Islet precursor cell (in vitro differentiated cells): Measurements from ENCODE around the gene FOS.
"Not testable (repeated sequence)": the region's sequence is repeated elsewhere in the genome, so short reads cannot be mapped to it uniquely, and the experiment has no call there.

Experiments
- DNase-seq: peaks from one replicate; pipeline ENCODE4 v3.0.0-alpha.2; 2018

The FOS gene

DNA sequence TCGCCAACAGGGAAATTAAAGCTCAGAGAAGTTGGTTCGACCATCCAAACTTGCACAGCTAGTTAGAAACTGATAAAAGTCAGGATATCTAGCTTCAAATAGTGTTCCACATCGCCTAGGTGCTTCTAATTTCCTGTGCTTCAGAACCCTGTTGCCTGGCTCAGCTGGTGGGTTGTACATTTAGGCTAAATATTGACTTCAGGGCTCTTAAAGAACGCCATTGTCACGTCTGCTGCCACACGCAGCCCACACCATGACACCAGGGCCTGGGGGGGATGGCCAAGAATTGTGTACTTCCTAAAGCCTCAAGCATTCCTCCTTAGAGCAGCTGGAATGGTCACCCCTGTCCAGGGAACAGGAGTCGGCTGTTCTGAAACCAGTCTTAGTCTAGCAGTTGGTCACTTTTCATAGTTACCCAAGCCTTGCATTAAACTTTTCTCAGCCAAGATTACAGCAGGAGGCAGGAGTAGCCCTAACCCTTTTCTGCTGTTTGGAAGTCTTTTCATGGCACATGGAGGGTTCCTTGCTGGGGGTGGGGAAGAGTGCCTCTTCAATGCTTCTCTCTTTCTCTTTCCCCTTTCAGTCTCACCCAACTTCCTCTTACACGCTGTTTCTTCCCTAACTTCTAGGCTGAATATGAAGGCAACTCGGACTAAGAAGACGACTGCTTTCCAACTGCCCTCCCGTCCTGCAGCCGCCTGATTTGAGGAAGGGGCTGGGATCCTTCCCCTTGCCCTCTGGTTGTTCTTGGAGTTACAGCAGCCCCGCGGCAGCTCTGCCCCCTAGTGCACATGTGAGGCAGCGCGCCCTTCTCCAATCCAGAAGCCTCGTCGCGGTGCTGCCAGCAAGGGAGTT lies 17.1 kb downstream of the FOS start:
- DNase-seq: peak; percentile 92

DNA sequence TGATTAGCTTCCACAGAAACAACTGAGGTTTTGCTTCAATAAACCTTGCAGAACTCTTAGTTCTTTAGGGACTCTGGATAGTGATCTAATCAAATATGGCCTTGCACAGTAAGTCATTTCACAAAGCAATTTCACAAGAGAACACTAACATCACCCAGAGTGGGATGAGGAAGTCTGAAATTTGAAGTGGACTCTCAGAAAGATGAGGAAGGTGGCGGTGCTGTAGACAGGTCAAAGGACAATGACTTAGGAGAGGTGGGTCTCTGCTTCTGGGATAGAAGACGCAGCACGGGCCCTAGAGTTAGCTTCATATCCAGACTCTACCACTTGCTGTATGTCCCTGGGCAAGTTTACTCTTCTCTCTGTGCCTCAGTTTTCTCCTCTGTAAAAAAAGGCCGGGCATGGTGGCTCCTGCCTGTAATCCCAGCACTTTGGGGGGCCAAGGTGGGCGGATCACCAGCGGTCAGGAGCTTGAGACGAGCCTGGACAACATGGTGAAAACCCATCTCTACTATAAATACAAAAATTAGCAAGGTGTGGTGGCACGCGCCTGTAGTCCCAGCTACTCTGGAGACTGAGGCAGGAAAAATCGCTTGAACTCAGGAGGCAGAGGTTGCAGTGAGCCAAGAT lies 18.9 kb downstream of the FOS start:
- no peak for DNase-seq

DNA sequence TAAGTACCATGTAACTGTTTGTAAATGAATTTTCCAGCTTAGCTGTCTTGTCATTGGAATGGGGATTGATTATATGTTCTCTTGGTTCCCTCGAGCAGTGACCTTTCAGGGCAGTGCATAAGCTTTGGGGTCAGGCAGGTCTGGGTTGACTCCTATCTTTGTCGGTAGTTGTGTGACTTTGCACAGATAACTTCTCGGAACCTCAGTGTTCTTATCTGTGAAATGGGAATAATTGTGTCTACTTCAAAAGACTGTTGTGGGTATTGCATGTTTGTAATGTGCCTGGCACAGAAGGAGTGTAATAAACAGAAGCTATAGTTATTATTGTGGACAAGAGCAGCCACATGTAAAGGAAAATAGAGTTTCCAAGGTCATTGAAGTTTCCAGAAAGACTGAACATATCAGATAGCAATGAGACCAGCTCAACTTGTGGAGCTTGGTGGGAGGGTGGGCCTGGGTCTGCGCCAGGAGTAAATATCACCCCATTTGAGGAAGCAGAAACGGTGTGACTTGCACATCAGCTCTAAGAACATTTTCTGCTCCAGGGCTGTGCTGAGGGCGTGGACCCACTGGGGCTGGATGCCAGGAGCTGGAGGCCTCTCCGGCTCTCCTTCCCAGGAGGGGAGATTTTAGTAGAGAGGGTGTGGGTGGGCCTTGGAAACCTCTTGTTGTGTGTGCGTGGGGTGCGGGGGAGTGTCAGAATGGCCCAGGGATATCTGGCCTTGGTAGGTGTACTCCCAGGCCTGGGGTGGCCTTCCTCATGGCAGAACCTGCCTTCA lies 19.7 kb downstream of the FOS start:
- DNase-seq: no peak

DNA sequence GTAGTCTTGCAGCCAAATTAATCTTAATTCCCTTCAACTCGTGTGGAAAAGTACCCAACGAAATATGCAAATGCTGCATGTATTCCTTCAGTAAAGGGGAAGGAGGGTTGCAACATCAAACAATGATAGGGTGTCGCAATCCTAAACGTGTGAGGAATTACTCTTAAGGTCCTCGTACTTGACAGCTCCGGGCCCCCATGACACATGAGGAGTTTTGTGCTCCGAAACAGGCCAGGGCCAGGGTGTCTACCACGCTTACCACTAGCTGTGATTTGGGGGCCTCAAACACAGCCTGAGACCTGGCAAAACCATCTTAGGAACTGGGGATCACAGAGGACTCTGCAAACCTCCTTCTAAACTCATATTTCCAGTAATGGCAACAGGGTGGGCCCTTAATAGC lies 20.4 kb downstream of the FOS start:
- DNase-seq: no peak

DNA sequence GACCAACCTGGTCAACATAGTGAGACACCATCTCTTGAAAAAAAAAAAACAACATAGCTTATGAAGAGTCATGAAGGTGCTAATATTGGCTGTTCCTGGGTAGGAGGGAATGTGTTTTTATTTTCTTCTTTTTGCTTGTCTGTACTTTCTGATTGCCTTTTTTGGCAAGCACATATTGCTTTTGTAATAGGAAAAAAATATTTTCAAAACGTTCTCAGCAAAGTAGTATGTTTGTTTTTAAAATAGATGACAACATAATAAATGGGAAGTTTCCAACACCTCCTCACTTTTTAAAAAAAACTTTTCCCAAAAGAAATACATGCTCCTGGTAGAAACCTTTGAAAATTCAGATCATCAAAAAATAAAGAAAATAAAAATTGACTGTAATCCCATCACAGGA lies 20.9 kb downstream of the FOS start:
- no peak for DNase-seq

DNA sequence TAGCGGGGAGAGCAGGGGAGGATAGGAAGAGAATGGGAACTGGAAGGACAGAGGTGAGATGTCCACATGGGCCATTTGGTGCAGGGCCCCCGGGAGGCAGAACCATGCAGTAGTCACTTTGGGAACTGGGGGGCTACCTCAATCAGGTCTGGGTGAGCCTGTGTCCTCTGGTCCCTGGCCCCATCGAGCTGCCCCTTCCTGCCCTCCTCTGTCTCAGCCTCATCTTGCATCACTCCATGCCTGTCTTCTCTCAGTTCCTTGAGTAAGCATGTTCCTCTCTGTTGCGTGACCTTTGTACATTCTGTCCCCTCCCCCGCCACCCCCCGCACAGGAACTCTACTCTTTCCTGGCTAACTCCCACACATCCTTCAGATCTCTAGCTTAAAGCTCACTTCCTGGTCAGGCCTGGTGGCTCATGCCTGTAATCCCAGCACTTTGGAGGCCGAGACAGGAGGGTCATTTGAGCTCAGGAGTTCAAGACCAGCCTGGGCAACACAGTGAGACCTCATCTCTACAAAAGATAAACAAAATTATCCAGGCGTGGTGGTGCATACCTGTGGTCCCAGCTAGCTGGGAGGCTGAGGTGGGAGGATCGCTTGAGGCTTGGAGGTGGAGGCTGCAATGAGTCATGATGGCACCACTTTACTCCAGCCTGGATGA lies 23.2 kb downstream of the FOS start:
- DNase-seq: peak; percentile 66

DNA sequence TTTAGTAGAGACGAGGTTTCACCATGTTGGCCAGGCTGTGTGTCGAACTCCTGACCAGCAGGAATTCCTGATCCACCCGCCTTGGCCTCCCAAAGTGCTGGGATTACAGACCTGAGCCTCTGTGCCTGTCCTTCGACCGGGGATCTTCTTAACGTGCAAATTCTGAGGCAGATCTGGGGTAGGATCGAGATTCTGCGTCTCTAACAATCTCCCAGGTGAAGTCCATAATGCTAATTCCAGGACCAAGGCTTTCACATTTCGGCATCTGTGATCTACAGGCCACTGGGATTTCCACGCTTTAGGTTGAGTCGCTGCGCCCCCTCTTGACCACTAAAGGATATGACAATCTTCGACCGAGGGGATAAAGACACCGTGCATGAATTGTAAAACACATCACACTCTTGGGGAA lies 24.8 kb downstream of the FOS start:
- DNase-seq: peak; percentile 77

DNA sequence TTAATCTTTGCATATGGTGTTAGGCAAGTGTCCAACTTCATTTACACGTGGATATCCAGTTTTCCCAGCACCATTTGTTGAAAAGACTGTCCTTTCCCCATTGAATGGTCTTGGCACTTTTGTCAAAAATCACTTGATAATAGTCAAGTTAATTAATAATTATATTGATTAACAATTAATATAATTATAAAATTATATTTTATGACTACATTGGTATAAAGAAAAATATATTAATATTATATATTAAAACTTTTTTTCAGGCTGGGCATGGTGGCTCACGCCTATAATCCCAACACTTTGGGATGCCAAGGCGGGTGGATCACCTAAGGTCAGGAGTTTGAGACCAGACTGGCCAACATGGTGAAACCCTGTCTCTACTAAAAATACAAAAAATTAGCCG lies 27.8 kb downstream of the FOS start:
- DNase-seq: not testable (repeated sequence)

DNA sequence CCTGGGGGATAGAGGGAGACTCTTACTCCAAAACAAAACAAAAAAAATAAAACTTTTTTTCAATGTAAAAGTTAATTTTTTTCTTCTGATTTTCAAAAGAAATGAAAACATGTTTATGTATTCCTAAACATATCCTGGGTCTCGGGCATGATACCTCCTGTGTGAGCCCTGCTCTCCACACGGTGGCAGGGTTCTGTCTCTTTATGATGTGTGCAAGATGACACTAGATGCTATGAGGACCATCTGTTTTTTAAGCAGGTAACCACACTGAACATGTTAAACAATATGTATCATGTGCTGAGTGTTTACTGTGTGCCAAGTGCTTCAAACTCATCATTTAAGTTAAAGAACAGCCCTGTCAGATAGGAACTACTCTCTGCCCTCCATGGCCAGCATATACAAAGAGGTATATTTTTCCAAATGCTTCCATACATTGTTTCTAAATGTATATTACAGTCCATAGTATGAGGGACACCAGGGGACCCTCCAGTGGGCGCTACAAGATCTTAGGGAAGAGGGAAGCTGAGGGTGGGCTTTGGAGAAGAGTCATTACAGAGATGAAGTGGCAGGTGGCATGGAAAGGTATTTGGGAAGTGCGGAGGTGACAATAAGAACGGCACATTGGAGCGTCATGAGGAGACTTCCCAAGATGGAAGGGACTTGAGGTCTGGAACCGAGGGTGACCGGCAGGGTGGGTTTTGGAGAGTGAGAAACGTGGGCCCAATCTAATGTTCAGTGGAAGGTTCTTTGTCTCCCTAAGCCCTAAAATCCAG lies 28.5 kb downstream of the FOS start:
- DNase-seq: no peak

DNA sequence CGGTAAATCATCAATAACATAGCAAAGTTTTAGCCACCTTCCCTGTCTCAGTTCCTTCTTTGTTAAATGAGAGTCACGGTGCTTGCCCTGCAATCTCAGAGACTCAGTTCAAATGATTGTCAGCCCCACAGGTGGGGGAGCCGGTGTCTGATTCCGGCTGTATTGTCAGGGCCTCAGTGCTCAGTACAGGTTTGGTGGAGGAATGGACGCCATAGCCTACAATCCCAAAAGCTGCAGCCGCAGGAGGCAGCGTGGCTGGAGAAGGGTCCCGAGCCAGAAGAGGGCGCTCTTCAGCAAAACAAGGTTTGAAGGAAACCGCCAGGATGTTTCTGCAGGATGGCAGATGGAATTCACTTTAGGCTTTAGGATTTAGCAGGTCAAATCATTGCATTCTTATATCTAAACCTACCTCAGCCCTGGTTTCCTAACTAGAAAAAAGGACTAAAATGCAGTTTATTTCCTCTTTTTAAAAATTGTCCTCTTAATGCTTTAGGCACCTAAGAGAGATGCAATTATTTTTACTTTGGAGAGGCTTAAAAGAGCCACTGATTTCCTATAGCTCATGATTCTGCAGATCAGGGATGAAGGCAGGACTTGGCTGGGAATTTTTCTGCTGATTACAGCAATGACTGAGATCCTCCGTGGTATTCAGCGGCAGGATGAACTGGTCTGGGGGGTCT lies 29.2 kb downstream of the FOS start:
- DNase-seq: peak; percentile 92

DNA sequence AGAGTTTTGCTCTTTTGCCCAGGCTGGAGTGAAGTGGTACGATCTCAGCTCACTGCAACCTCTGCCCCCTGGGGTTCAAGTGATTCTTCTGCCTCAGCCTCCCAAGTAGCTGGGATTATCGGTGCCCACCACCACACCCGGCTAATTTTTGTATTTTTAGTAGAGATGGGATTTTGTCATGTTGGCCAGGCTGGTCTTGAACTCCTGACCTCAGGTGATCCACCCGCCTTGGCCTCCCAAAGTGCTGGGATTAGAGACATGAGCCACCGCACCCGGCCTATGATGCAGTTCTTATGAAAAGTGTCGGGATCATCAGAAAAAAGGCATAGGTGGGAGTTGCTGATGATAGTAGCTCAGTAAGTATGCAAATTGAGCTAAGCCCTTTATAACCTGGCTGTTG lies 30.4 kb downstream of the FOS start:
- DNase-seq: not testable (repeated sequence)

DNA sequence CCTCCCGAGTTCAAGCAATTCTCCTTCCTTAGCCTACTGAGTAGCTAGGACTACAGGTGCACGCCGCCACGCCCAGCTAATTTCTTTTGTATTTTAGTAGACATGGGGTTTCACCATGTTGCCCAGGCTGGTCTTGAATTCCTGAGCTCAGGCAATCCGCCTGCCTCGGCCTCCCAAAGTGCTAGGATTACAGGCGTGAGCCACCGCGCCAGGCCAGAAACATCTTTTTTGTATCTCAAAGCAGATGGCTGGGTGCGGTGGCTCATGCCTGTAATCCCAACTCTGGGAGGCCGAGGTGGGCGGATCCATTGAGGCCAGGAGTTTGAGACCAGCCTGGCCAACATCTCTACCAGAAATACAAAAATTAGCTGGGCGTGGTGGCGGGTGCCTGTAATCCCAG lies 30.9 kb downstream of the FOS start:
- DNase-seq: not testable (repeated sequence)

DNA sequence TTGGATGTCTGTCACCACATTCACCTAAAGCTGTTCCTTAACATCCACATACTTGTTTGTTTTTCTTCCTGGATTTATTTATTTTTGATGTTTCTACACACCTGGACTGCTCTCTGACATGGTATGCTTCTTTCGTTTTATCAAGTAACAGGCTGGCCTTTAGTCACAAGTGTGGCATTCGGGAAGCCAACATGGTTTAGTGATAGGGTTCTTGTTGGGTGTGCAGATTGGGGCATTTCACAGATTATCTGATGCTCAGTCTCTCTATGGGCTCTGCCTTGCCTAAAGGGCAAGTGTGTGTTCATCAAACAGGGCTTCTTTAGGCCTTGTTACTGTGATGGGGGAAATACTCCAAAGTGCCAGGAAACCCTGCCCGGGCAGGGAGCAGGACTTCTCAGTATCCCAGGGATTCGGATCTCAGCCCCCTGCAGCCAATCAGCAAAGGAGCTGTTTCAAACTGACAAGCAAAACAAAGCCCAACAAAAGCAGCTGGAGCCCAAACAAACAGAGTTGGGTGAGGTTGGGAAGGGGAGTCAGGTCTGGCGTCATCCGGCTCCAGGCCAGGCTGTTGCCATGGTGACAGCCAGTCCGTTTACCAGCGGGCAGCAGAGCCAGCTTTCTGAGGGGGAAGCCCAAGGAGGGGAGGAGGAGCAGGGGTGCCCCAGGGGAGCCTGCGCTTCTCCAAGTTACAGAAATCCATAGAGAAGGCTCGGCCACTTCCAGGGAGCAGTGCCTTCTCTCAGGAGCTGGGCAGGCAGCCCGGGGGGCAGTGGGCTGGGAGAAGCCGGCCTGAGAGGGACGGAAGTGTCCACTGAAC lies 31.9 kb downstream of the FOS start:
- DNase-seq: peak; percentile 89

DNA sequence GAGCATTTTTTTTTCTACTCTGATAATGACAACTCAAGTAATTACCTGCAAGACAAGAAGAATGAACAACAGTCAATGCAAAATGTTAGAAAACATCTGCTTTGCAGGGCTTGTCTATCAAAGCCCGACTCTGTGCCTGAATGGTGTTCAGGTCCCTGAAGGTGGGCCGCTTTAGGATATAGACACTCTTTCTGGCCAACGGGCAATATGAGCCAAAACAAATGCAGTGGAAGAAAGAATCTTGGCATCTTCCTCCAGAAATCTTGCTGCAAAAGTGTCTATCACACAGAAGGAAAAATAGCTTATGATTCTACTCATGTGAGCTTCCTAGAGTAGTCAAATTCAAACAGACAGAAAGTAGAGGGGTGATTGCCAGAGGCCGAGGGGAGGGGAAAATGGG lies 32.7 kb downstream of the FOS start:
- no peak for DNase-seq

DNA sequence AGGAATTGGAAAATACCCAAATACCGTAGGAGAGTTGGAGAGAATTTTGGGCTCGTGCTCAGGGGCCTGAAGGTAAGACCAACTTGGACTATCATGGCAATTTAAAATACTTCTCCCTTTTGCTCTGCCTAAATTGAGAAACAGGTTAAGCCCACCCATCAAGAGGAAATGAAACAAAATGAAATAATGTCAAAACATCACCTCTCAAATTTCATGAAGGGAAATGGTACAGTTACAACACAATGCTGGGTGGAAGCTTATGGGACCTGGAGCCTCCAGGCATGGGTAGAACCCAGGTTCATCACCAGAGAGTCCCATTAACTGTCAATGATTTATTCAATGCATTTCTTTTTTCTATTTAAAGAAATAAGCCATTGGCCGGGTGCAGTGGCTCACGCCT lies 33.7 kb downstream of the FOS start:
- DNase-seq: no peak

DNA sequence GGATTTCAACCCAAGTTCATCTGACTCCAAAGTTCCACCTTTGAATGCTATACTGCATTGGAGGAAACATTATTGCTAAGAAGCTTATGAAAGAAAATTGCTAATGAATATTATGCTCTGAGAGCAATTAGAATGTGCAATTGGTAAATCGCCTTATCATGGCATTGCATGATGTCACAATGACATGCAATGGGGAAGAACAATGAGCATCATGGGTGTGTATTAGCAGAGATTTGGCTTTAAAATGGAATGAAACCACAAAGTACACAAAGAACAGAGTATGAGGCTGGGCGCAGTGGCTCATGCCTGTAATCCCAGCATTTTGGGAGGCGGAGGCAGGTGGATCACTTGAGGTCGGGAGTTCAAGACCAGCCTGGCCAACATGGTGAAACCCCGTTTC lies 34.7 kb downstream of the FOS start:
- DNase-seq: no peak

DNA sequence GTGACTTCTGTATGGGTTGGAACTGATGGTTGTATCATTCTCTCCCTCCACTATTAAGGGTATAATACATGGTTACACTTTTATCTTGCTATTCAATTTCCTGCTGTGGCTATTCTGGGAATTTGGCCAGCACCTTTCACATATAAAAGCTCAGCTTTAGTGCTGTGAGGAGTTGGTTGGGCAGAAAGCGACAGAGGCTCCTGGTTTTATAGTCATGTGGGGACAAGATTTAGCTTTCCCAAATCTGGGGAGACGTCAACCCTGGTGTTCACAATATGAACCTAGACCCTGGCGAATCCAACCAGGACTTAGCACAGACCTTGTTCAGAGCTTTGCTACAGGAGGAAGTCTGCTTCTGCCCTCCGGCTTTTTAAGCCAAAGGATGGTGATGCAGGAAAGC lies 36.5 kb downstream of the FOS start:
- DNase-seq: no peak

DNA sequence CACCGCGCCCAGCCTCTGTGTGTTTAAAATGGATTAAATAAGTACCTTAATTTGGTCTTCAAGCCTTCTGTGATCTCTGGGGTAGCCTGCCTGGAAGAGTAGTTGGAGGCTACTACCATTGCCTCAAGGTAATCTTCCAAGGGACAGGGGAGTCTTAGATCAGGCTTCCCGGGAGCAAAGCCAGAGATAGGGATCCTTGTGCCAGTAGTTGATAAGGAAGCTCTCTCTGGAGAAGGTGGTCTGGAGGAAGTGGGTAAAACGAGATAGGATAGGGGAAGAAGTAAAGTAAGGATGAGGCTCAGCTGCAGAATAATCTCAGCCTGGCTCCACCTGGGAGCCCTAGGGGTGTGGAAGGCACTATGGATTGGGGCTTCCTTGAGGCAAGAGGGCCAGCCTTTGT lies 38.5 kb downstream of the FOS start:
- DNase-seq: no peak

DNA sequence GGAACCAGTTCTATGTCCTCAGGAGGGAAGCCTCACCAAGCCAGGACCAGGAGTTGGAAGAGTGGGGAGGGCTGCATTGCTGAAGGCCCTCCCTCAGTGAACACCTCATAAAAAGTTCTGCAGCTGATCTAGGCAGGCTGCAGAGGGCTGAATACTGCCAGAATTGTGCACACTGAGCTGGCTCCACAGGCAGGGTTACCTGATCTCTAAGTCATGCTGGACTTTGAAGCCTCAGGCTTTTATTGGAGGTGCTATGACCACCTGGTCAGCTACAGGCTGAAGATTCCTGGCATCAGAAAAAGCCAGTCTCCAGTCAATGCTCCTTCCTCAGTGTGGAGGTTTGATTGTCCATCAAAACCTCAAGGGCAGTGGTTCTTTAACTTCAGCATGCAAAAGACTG lies 39.7 kb downstream of the FOS start:
- no peak for DNase-seq

DNA sequence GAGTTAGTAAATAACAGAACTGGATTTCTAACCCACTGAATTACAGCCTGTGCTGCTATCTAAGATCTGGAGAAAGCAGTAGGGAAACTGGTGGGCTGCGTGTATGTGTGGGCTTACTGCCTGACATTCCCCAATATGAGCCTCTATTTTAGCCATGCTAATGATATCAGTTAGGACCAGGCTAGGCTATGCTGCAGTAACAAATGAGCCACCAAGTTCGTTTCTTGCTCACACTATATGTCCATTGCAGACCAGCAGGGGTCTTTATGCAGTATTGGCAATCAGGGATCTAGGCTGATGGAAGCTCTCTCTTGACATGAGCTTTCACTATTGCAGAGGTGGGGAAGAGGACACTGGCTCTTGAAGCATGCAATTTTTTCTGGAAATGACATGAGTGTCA lies 40.4 kb downstream of the FOS start:
- no peak for DNase-seq

DNA sequence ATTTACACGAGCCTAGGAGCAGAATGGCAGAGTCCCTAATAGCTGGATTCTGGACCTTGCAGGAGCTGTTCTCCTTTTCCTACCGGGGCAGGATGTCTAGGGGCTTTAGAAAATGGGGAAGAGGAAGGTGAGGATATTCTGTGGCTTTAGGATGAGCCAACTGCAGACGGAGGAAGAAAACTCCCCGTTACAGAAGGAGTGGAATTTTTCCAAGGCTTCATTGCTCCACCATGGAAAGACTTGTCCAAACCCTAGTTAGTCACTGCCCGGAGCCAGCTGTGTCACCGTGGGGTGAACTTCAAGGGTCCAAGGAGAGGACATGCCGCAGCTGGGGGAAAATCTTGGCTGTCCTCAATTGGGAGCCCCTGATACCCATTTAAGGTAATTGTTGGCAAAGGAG lies 41.6 kb downstream of the FOS start:
- no peak for DNase-seq
